ENCODE measurements around the gene DOCK2.
"Not testable (repeated sequence)": the region's sequence is repeated elsewhere in the genome, so short reads cannot be mapped to it uniquely, and the experiment has no call there.

- not testable (repeated sequence) for TF ChIP-seq CTCF (IDR thresholded peaks at IDR 0.05; ENCODE audit: insufficient read depth, low read length, poor library complexity, severe bottlenecking); EZH2phosphoT487 (conservative IDR thresholded peaks at IDR 0.05; ENCODE audit: low read length)
Measured at GRCh38 chr5:169953196-169953595, 316.1 kb downstream of the DOCK2 start.
